ENCODE measurements around the gene THUMPD3.

The THUMPD3 gene

DNA sequence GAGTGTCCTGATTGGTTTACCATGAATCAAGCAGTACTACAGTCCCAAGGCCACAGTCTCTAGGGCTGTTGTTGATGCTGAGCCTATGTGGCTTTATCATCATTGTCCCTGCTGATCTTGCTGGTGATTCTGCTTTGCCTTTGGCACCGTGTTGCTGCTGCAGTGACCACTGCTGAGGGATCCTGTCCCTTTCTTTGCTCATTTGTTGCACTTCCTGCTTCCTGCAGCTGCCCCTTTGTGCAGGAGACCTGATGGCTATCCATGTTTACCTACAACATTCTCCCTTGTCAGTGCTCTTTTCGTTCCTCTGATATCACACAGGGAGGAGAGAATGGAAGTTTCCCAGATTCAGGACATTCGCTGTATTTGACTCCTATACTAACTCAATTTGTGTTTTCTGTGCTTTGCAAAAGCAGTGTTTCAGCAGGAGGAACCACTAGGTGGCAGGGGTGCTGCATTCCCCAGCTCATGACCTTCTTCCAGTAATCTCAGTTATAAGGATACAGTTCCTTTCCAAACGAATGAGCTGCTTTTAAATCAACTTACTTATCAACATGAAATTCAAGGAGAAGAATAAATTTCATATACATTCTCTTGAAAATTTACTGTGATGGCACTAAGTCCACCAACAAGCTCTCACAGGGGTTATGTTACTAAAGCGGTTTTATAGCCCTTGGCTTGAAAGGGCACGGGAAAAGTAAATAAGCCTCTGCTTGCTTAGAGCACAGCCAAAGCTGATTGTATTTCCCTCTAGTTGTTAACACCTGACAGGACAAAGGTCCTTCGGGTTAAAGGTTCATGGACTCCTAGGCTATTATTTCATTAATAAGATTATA, 9.7 kb upstream of the THUMPD3 start:
- DNase-seq (ENCODE audit: low read depth, low spot score), result peak; percentile 80

DNA sequence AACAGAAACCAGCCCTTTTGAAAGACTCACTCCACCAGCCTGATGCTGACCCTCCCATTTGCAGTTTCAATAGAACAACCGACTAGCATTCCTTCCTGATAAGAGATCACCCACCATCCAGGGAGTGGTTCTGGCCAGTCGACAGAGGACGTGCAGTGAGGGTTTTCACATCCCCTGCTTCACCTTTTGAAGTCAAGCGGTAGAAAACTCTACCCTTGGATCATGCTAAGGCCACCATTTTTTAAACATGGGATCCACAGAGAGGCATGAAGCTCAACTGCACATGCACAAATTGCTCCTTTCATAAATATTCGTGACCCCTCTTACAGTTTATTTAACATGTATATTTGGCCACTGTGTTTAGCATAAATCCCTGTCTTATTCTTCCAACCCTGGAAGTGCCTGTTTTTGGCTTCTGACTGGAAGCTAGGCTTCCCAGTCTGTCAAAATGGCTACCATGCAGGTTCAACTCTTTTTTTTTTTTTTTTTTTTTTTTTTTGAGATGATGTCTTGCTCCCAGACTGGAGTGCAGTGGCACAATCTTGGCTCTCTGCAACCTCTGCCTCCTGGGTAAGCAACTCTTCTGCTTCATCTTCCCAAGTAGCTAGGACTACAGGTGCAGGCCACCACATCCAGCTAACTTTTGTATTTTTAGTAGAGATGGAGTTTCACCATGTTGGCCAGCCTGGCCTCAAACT, 1.0 kb upstream of the THUMPD3 start:
- no peak for DNase-seq (ENCODE audit: low read depth, low spot score)

DNA sequence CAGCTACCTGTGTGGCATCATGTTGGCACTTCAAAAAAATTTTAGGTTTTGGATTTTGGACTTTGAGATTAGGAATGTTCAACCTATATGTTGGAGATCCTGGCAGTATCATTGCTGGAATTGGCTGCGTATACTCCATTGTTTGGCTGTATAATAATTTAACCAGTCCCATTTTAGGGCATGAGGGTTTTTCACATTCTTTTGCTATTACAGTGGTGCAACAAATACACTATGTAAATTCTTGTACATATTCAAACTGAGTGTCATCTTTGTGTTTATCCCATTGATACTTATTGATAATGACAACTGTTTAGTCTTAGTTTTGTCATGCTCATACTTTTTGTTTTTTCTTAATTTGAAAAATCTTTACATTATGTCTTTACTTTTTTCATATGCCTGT, 6.7 kb downstream of the THUMPD3 start:
- no peak for DNase-seq (ENCODE audit: low read depth, low spot score)

DNA sequence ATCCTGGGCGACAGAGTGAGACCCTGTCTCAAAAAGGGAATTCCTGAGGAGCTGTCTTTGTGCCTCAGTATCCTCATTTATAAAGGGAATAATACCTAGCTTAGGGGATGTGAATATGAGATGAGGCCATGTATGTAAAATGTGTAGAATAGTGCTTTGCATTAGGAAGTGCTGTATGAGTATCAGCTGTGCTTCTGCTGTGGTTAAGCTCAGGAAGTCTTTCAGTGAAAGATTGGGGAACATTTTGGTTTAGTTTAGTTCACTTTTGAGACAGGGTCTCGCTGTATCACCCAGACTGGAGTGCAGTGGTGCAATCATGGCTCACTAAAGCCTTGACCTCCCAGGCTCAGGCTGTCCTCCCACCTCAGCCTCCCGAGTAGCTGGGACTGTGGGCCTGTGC, 10.6 kb downstream of the THUMPD3 start:
- DNase-seq (ENCODE audit: low read depth, low spot score), result no peak

GRCh38 chr3:9377981-9378380, 15.1 kb downstream of the THUMPD3 start:
- no peak for DNase-seq (ENCODE audit: low read depth, low spot score)

- DNase-seq (ENCODE audit: low read depth, low spot score), result no peak
Observed at GRCh38 chr3:9379327-9379726, 16.5 kb downstream of the THUMPD3 start.

DNA sequence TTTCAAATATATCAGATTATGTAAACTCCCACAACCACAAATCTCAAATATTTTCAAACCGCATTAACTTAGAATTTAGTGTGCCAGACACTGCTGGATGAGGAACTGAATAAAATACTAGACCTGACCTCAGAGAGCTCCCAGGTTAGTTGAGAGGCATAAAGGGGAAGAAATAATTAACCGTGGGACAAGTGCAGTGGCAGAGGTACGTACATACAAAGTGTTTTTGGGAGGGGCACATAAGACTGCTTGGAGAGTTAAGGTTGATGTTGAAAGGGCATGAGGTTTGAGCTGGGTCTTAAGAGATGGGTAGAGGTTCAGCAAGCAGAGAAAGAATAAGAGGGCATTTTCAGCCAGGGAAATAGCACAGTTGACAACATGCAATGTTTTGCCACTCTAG, 17.2 kb downstream of the THUMPD3 start:
- no peak for DNase-seq (ENCODE audit: low read depth, low spot score)

DNA sequence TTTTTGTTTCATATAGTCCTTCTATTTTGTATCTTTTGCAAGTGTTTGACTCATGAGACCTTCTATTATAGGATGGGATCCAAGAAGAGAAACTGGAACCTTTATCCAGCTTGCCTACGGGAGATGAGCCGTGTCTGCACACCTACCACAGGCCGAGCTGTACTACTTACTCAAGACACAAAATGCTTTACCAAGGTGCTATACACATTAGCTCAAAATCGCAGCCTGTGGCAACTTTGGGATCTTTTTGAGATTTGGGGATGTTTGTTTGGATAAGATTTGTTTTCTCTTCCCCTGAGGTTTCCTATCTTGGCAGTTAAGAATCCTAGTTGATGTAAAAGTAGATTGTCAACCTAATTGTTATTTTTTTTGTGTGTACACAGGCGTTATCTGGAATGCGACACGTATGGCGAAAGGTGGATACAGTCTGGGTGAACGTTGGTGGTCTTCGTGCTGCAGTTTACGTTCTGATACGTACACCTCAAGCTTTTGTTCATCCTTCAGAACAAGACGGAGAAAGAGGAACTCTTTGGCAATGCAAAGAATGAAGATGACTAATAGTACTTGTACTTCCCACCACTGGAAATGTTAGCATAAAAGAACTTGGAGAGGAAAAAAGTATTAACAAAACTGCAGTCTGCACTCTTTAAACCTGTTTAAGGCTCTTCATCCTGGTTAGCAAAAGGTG, 21.4 kb downstream of the THUMPD3 start:
- DNase-seq (ENCODE audit: low read depth, low spot score), result peak; percentile 58

DNA sequence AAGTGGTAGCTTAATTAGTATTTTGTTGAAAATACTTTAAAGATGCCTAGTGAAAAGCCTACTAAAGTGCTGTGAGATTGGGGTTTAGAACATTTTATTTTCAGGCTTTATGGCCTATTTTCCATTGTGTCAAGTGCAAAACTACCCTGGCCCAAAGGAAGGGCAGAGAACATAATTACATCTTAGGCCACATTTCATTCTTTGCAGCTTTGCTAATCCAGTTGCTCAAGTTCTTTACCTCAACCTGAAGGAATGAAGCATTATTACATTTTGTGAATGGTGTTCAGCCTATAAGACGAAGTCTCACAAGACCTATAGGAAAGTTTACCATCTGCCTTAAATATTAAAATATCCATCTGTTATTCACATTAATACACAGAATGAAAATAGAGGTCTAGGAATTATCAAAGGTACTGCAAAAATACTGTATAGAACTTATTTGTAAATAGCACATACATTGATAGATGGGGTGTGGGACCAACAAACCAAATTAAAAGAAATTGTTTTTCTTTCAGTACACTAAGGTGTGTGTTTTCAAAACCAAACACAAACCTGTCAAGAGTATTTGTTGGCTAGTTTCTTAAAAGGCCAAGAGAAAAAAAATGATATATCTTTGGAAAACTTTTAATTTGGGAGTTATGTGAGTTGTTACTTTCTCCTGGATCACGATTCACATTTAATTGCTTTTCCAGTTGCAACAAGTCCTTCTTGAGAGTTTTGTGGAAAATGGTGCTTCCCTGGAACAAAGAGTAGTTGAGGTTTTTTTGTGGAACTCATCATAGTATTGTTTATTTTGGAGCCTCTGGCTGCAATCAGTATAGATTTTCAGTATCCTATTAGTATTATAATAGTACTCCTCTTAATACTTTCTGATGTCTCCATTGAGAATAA, 22.6 kb downstream of the THUMPD3 start:
- DNase-seq (ENCODE audit: low read depth, low spot score), result no peak

- DNase-seq (ENCODE audit: low read depth, low spot score), result no peak
Observed at GRCh38 chr3:9386078-9386459, 23.2 kb downstream of the THUMPD3 start.

GRCh38 chr3:9386501-9387321, 23.9 kb downstream of the THUMPD3 start:
- DNase-seq (ENCODE audit: low read depth, low spot score), result no peak

DNA sequence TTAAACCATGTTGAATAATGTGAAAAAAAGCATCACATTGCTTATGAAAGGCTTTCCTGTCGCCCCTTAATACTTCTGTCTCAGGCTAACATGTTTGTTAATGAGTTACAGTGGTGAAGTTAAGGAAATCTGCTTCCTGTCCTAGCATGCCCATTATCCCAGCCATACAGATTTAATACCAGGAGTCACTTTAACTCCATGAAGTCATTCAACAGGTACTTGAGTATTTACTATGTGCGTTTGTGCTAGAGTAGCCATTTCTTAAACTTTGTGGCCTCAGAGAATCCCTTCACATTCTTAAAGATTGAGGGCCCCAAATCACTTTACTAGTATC, 24.4 kb downstream of the THUMPD3 start:
- DNase-seq (ENCODE audit: low read depth, low spot score), result no peak

- no peak for DNase-seq (ENCODE audit: low read depth, low spot score)
Observed at GRCh38 chr3:9388142-9388541, 25.3 kb downstream of the THUMPD3 start.

DNA sequence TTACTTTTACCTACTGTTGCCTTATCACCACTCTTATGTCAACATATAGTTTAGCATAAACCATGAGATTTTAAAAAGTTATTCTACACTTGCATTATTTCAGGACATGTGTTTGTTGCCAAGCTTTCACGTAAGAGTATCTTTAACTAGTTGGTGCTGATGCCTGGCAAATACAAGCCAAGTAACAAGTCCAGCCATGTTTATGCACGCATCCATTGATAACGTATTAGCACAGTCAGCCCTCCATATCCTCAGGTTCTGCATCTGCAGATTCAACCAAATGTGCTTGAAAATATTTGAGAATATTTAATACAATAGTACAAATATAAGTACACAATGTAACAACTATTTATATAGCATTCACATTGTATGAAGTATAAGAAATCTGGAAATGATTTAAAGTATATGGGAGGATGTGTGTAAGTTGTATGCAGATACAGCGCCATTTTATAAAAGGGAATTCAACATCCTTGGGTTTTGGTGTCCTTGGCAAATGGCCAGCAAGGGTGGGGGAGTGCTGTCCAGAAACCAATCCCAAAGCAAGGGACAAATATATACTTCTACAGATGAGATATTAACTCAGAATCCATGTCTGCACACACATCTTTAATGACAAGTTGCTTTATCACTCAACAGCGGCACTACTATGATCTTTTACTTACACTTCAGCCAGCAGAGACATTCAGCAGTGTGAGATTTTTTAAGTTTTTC, 25.9 kb downstream of the THUMPD3 start:
- DNase-seq (ENCODE audit: low read depth, low spot score), result no peak

- DNase-seq (ENCODE audit: low read depth, low spot score), result no peak
Observed at GRCh38 chr3:9390265-9390888, 27.5 kb downstream of the THUMPD3 start.

GRCh38 chr3:9392041-9392440, 29.2 kb downstream of the THUMPD3 start:
- no peak for DNase-seq (ENCODE audit: low read depth, low spot score)

- DNase-seq (ENCODE audit: low read depth, low spot score), result peak; percentile 19
Observed at GRCh38 chr3:9395570-9396300, 32.9 kb downstream of the THUMPD3 start.

DNA sequence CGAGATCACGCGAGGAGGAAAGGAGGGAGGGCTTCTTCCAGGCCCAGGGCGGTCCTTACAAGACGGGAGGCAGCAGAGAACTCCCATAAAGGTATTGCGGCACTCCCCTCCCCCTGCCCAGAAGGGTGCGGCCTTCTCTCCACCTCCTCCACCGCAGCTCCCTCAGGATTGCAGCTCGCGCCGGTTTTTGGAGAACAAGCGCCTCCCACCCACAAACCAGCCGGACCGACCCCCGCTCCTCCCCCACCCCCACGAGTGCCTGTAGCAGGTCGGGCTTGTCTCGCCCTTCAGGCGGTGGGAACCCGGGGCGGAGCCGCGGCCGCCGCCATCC, 33.4 kb downstream of the THUMPD3 start:
- peak; percentile 97 for DNase-seq (ENCODE audit: low read depth, low spot score)

DNA sequence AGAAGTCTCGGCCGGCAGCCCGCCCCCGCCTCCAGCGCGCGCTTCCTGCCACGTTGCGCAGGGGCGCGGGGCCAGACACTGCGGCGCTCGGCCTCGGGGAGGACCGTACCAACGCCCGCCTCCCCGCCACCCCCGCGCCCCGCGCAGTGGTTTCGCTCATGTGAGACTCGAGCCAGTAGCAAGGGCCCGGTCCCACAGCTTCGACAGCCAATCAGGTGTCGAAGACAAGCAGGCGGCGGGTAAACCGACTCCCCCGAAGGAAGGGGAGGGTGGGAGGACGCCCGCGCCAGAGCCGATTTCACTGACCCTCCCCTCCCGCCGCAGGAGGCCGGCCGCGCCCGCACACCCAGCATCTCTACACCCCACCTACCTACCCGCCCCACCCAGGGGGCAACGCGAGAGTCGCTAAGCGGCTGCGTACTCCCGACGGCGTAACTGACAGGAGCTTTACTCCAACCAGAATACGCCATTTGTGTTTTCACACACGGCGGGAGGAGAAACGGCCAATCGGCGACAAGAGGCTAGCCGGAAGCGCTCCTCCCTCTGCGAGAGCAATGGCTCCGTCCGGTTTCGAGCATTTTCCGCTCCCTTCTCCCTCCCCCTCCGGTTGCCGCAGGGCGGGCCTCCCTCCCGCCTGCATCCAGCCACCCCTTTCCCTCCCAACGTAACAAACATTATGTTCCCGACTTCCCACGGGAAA, 33.9 kb downstream of the THUMPD3 start:
- peak; percentile 100 for DNase-seq (ENCODE audit: low read depth, low spot score)
